Urothelium cell line (cell line): ENCODE data around the gene CMTM3.
"Not testable (repeated sequence)": the region's sequence is repeated elsewhere in the genome, so short reads cannot be mapped to it uniquely, and the experiment has no call there.

ENCODE experiments used
- DNase-seq: peaks from one replicate; pipeline ENCODE4 v3.0.0; 2011; ENCODE audit warnings: low spot score, mixed read lengths
- FAIRE-seq: peaks from 2 replicates; lab custom pipeline; 2011; peaks lifted over from hg19 to GRCh38; lab: Jason Lieb, UNC

The CMTM3 gene

DNA sequence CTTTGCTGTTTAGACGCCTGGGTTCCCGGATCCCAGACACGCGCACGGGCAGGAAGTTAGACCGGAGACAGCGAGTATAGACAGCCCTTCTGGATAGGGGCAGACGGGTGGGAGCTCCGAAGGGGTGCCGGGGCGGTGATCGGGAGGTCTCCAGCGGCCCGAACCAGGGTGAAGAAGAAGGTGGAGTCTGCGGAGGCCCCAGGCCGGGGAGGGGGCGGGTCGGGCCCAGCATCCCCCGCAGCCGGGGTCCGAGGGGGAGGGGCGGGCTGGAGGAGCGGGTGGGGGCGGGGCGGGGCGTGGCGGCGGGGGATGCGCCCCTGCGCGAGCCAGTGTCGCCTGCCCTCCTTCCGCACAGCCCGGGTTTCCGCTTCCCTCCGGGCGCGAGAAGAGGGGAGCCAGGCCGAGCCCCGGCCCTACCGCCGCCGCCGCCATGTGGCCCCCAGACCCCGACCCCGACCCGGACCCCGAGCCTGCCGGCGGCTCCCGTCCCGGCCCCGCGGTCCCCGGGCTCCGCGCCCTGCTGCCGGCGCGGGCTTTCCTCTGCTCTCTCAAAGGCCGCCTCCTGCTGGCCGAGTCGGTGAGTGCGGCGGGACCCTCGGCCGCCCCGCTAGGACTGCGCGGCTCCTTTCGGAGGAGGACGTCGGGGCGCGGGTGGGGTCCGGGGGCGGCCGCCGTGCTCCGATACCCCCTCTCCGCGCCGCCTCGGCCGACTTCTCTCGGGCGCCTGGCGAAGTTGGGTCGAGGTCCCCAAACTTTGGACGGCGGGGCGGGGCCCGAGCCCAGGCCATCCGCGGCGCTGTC is at the start of gene CMTM3:
Gene CMTM3, plus strand, starts transcription at position 329 of the 801 bp plus-strand sequence. Its CDS starts 102 bp downstream, at position 431.
- DNase-seq (peak; percentile 88), FAIRE-seq (no peak)

DNA sequence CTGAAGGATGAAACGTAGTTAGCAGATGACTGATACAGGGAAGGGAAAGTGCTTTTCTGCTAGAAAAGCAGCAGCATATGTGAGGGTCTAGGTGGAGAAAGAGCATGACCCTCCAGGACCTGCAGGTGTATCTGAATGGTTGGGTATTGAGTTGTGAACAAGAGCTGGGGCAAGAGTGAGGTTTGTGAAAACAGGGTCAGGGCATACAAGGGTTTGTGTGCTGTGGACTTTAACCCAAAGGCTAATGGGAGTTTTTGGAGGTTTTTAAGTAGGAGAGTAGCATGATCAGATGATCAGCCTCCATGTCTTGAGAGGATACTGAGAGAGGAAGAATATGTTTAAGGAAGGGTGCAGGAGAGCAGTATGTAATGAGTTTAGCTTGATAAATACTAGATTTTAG is 44.4 kb upstream of the CMTM3 start:
- DNase-seq: no peak
- no peak for FAIRE-seq

GRCh38 chr16:66561381-66562080 is 43.0 kb upstream of the CMTM3 start:
- FAIRE-seq (no peak), DNase-seq (no peak)

GRCh38 chr16:66562409-66562808 is 42.1 kb upstream of the CMTM3 start:
- DNase-seq (no peak), FAIRE-seq (no peak)

GRCh38 chr16:66562986-66563385 is 41.5 kb upstream of the CMTM3 start:
- no peak for DNase-seq
- FAIRE-seq: no peak

DNA sequence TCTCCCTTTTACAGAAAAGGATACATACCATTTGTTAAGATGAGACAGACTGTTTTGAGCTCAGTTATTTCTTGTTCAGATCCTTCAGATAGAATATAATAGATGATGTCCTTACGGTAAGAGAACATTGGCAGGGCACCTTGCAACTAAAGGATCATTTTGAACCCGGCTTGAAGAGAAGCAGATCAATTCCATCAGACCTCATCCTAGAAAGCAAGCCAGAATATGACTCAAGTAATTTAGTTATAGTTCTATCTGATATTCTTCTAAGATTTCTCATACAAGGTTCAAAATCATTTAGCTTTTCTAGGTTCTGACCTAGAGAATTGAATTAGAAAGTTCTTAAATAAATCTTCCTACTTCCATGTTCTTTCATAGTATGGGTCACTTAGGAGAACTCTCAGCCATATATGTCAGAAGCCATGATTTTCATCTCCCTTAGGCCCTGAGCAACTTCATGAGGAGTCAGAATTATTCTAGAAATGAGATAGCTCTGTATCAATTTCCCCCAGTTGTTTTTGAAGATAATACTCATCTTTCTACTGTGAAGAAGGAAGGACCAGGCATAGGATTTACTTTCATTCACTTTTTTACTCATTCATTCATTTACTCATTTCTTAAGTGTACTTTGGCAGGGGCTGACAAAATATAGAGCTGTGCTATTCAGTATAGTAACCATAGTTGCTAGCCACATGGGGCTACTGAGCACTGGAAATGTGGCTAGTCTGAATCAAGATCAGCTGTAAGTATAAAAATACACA is 40.8 kb upstream of the CMTM3 start:
- FAIRE-seq: no peak
- DNase-seq: no peak

GRCh38 chr16:66566051-66566901 is 38.2 kb upstream of the CMTM3 start, which contains the start of gene CMTM1:
CMTM1 (plus strand) TSS chr16:66566439; CDS start chr16:66566514, 75 bp downstream.
- no peak for DNase-seq
- no peak for FAIRE-seq

- not testable (repeated sequence) for DNase-seq, FAIRE-seq
Measured at GRCh38 chr16:66567270-66567669, 37.2 kb upstream of the CMTM3 start.

GRCh38 chr16:66568355-66568754 is 36.1 kb upstream of the CMTM3 start:
- no peak for DNase-seq
- no peak for FAIRE-seq

DNA sequence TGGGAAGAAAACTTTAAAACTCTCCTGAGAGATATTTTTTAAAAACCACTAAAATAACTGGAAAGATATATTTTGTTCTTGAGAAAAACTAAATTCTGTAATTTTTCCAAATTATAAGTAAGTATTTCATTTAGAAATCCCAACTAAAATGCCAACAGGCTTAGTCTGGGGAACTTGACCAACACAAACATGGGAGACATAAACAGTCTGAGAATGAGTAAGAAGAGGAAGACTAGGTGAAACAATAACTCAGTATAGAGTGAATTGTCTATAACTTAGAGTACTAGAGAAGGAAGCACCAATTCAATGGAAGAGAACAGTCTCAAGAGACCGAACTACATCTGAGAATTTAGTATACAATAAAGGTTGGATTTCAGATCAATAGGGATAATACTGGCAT is 35.4 kb upstream of the CMTM3 start:
- FAIRE-seq: no peak
- no peak for DNase-seq

- FAIRE-seq (no peak), DNase-seq (no peak)
Measured at GRCh38 chr16:66569827-66570405, 34.6 kb upstream of the CMTM3 start.

DNA sequence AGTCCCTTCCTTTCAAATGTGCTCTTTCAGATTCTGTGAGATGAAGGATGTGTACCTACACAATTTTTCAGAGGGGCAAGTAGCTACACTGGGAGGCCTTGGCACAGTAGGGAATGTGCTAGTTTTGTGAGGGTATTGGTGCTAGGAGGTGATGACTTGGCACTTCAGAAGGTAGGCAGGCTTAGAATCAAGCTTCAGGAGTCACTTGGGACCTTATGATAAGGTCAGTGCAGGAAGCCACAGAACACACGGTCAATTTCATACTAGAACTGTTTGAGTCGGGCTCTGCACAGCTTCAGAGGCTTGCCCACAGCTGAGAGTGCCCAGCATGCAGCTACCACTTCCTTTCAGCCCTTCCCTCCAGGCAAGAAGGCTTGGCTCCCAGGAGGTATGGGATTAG is 32.1 kb upstream of the CMTM3 start:
- no peak for FAIRE-seq
- no peak for DNase-seq

GRCh38 chr16:66574081-66574480 is 30.4 kb upstream of the CMTM3 start:
- no peak for FAIRE-seq

GRCh38 chr16:66574531-66574930 is 30.0 kb upstream of the CMTM3 start:
- no peak for FAIRE-seq
- DNase-seq: no peak

More at GRCh38 chr16:66574081-66574480, 30.4 kb upstream of the CMTM3 start:
- no peak for DNase-seq

GRCh38 chr16:66575060-66575459 is 29.4 kb upstream of the CMTM3 start:
- DNase-seq: no peak
- FAIRE-seq: no peak

GRCh38 chr16:66576296-66576695 is 28.2 kb upstream of the CMTM3 start:
- no peak for DNase-seq
- no peak for FAIRE-seq

- no peak for FAIRE-seq
- DNase-seq: no peak
Measured at GRCh38 chr16:66578651-66579531, 25.6 kb upstream of the CMTM3 start, which contains the start of gene CMTM2. CMTM2 (plus strand) TSS chr16:66579463; CDS start chr16:66579608, 145 bp downstream.

DNA sequence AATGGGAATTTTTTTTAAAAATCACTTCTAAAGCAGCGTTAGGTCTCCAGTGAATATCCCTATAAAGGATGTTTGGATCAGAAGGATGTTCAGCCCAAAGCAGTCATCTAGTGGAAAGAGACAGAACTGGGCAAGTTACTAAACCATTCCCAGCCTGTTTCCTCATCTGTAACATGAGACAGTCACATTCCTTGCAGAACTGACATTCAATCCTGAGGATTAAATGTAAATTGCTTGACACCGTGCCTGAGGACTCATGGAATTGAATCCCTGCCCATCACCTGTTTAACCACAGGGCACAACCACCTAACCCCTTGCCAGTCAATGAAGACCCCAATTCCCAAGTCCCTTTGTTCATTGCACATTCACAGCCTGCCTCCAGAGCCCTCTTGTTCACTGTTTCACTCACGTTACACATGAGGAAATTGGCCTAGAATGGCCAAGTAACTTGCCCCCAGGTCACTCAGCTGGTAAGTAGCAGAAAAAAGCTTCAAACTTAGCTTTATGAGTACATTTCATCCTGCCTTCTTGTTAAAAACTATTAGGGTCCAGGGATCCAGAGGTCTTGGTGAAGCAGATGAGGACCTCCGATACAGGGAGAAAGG is 23.8 kb upstream of the CMTM3 start:
- FAIRE-seq (no peak), DNase-seq (peak; percentile 54)
